H9 (cell line): Measurements from ENCODE around the gene IL18BP. TPM values are rescaled to one million over a fixed set of nuclear protein-coding genes. Genes with fewer than 3 reads are reported as not detected.

ENCODE experiments used
- DNase-seq: peaks from one replicate; pipeline ENCODE4 v3.0.0-alpha.2; 2017
- H2AFZ ChIP-seq: one replicate; pipeline ENCODE4 v1.6.1; 2013; ENCODE audit warnings: mild to moderate bottlenecking, low read length, control low read depth, moderate library complexity
- H2AK5ac ChIP-seq: 2 replicates; pipeline ENCODE4 v1.6.1; 2013; ENCODE audit warnings: low read length, control low read depth, mixed read lengths; ENCODE audit not compliant: insufficient read length
- H2BK120ac ChIP-seq: one replicate; pipeline ENCODE4 v1.6.1; 2013; ENCODE audit warnings: low read depth, mild to moderate bottlenecking, low read length, control low read depth, inconsistent platforms; ENCODE audit not compliant: poor library complexity, severe bottlenecking
- H2BK12ac ChIP-seq: 2 replicates; pipeline ENCODE4 v1.6.1; 2013; ENCODE audit warnings: low read length, control low read depth, mixed read lengths, low read depth; ENCODE audit not compliant: insufficient read length
- H2BK15ac ChIP-seq: 2 replicates; pipeline ENCODE4 v1.6.1; 2013; ENCODE audit warnings: low read depth, low read length, control low read depth
- H2BK20ac ChIP-seq: one replicate; pipeline ENCODE4 v1.6.1; 2013; ENCODE audit warnings: low read depth, mild to moderate bottlenecking, low read length, control low read depth, inconsistent platforms; ENCODE audit not compliant: poor library complexity, severe bottlenecking
- H2BK5ac ChIP-seq: 2 replicates; pipeline ENCODE4 v1.6.1; 2013; ENCODE audit warnings: low read length, control low read depth, mixed read lengths; ENCODE audit not compliant: insufficient read length
- H3K14ac ChIP-seq: 2 replicates; pipeline ENCODE4 v1.6.1; 2013; ENCODE audit warnings: low read length, control low read depth; ENCODE audit not compliant: insufficient read depth
- H3K18ac ChIP-seq: 2 replicates; pipeline ENCODE4 v1.6.1; 2013; ENCODE audit warnings: low read depth, mild to moderate bottlenecking, mixed read lengths, low read length, control low read depth; ENCODE audit not compliant: insufficient read length
- H3K23ac ChIP-seq: 2 replicates; pipeline ENCODE4 v1.6.1; 2013; ENCODE audit warnings: low read length, control low read depth, mixed read lengths, low read depth; ENCODE audit not compliant: insufficient read length
- H3K23me2 ChIP-seq: 2 replicates; pipeline ENCODE4 v1.6.1; 2013; ENCODE audit warnings: low read depth, mild to moderate bottlenecking, mixed read lengths, low read length, control low read depth; ENCODE audit not compliant: insufficient read length, poor library complexity, severe bottlenecking
- H3K27ac ChIP-seq: 2 replicates; pipeline ENCODE4 v1.5.1; 2013; ENCODE audit warnings: low read length, control low read depth, mixed read lengths, low read depth; ENCODE audit not compliant: insufficient read length
- H3K27me3 ChIP-seq: 2 replicates; pipeline ENCODE4 v1.6.1; 2013; ENCODE audit warnings: low read length, control low read depth, inconsistent platforms; ENCODE audit not compliant: insufficient read depth
- H3K4ac ChIP-seq: 2 replicates; pipeline ENCODE4 v1.6.1; 2013; ENCODE audit warnings: low read depth, mild to moderate bottlenecking, control low read depth, inconsistent platforms, low read length, moderate library complexity
- H3K4me1 ChIP-seq: 2 replicates; pipeline ENCODE4 v1.6.1; 2013; ENCODE audit warnings: low read length, control low read depth, inconsistent platforms; ENCODE audit not compliant: insufficient read depth
- H3K4me2 ChIP-seq: 2 replicates; pipeline ENCODE4 v1.6.1; 2013; ENCODE audit warnings: low read length, control low read depth, mixed read lengths; ENCODE audit not compliant: insufficient read length, insufficient read depth
- H3K56ac ChIP-seq: 2 replicates; pipeline ENCODE4 v1.6.1; 2013; ENCODE audit warnings: low read depth, mild to moderate bottlenecking, mixed read lengths, low read length, control low read depth; ENCODE audit not compliant: insufficient read length
- H3K79me1 ChIP-seq: 2 replicates; pipeline ENCODE4 v1.6.1; 2013; ENCODE audit warnings: low read depth, mild to moderate bottlenecking, moderate library complexity, low read length, control low read depth, inconsistent platforms; ENCODE audit not compliant: insufficient read depth, poor library complexity, severe bottlenecking
- H3K79me2 ChIP-seq: 2 replicates; pipeline ENCODE4 v1.6.1; 2013; ENCODE audit warnings: low read length, control low read depth, inconsistent platforms; ENCODE audit not compliant: insufficient read depth
- H3K9ac ChIP-seq: 2 replicates; pipeline ENCODE4 v1.6.1; 2013; ENCODE audit warnings: low read length, control low read depth, mixed read lengths; ENCODE audit not compliant: insufficient read length; ENCODE audit errors: extremely low read depth
- H3K9me3 ChIP-seq: one replicate; pipeline ENCODE4 v1.6.1; 2013; ENCODE audit warnings: low read depth, low read length, inconsistent platforms; ENCODE audit not compliant: control insufficient read depth
- H3T11ph ChIP-seq: one replicate; pipeline ENCODE4 v1.6.1; 2013; ENCODE audit warnings: mild to moderate bottlenecking, low read length, control low read depth, inconsistent platforms
- H4K20me1 ChIP-seq: one replicate; pipeline ENCODE4 v1.6.1; 2013; ENCODE audit not compliant: control insufficient read depth, insufficient read length, insufficient read depth
- H4K5ac ChIP-seq: 2 replicates; pipeline ENCODE4 v1.6.1; 2013; ENCODE audit warnings: low read depth, mild to moderate bottlenecking, mixed read lengths, low read length, control low read depth; ENCODE audit not compliant: insufficient read length
- H4K8ac ChIP-seq: replicated peaks from 2 replicates; pipeline ENCODE4 v1.6.1; 2013; ENCODE audit warnings: low read length, control low read depth, mixed read lengths, low read depth; ENCODE audit not compliant: insufficient read length
- H4K91ac ChIP-seq: 2 replicates; pipeline ENCODE4 v1.6.1; 2013; ENCODE audit warnings: low read depth, mild to moderate bottlenecking, moderate library complexity, mixed read lengths, low read length, control low read depth; ENCODE audit not compliant: insufficient read length
- H3K27ac Mint-ChIP-seq, 3 experiments: 2 replicates in 2 of 3; 3 replicates in 1 of 3; pipeline ENCODE4 v1.8.0; 2020 to 2021; ENCODE audit warnings: mixed read lengths in 3 of 3, mild to moderate bottlenecking in 1 of 3, moderate library complexity in 1 of 3
- H3K27me3 Mint-ChIP-seq: 2 replicates; pipeline ENCODE4 v1.8.0; 2021; ENCODE audit warnings: low read depth, mild to moderate bottlenecking, moderate library complexity, mixed read lengths
- H3K36me3 Mint-ChIP-seq, 3 experiments: 2 replicates in 2 of 3; 3 replicates in 1 of 3; pipeline ENCODE4 v1.8.0; 2020 to 2021; ENCODE audit warnings: low read depth in 3 of 3, mixed read lengths in 3 of 3; ENCODE audit not compliant: insufficient read depth in 1 of 3
- H3K4me1 Mint-ChIP-seq, 2 experiments: 2 replicates each; pipeline ENCODE4 v1.8.0; 2020; ENCODE audit warnings: mixed read lengths in 2 of 2
- H3K4me3 Mint-ChIP-seq, 2 experiments: 2 replicates in 1 of 2; 3 replicates in 1 of 2; pipeline ENCODE4 v1.8.0; 2020 to 2021; ENCODE audit warnings: mild to moderate bottlenecking in 2 of 2, mixed read lengths in 2 of 2, moderate library complexity in 1 of 2
- H3K9me3 Mint-ChIP-seq, 2 experiments: 2 replicates in 1 of 2; 3 replicates in 1 of 2; pipeline ENCODE4 v1.8.0; 2020; ENCODE audit warnings: mild to moderate bottlenecking in 2 of 2, mixed read lengths in 2 of 2, moderate library complexity in 1 of 2
- CTCF ChIP-seq: fragments of 200-600 bp; sonication (generic); conservative IDR thresholded peaks from 3 replicates; pipeline ENCODE4 v1.8.0; 2021; ENCODE audit warnings: antibody characterized with exemption, mild to moderate bottlenecking
- WGBS: extraction: QIAGEN DNeasy Blood & Tissue Kit; methylation state at CpG from one replicate; pipeline ENCODE4 v1.1.7; 2013; ENCODE audit warnings: missing lambda C conversion rate, low lambda C conversion rate, mixed read lengths; ENCODE audit not compliant: insufficient read length; ENCODE audit errors: extremely low coverage; 5-methylcytosine and 5-hydroxymethylcytosine counted together
- total RNA-seq: library from RNA; stranded (reverse); gene quantifications from 2 replicates; pipeline ENCODE4 v1.2.1, GENCODE V29; 2021

The IL18BP gene
- total RNA-seq, 1 experiment from 2014 or later: 10.2 TPM

- no peak overlapping the region for H3K4ac ChIP-seq
- Mint-ChIP-seq H3K4me1 (no peaks in the 10 kb centered on the region), H3K27me3 (no peaks in the 10 kb centered on the region), H3K4me3 (no peak overlapping the region), H3K9me3 (no peaks in the 10 kb centered on the region), H3K36me3 (peaks cover 0 to 17% (median 5%) of the 10 kb centered on the region in 3 experiments; a peak in 6 of 7 replicates), H3K27ac (no peak overlapping the region)
- no peak overlapping the region for H2BK15ac ChIP-seq
- H3K27ac ChIP-seq: no peak overlapping the region
- no peak overlapping the region for H3K9ac ChIP-seq
- TF ChIP-seq CTCF: no peak
- no peaks in the 10 kb centered on the region for H3K27me3 ChIP-seq
- H2AFZ ChIP-seq: no peak overlapping the region
- H3K79me2 ChIP-seq: no peaks in the 10 kb centered on the region
- no peak for DNase-seq
- no peak overlapping the region for H2BK120ac ChIP-seq
- no peaks in the 10 kb centered on the region for H3K23me2 ChIP-seq
- no peak overlapping the region for H4K5ac ChIP-seq
- no peak overlapping the region for H3K23ac ChIP-seq
- no peak overlapping the region for H2BK20ac ChIP-seq
- H4K20me1 ChIP-seq: no peaks in the 10 kb centered on the region
- H3K4me1 ChIP-seq: no peaks in the 10 kb centered on the region
- no peak overlapping the region for H2BK12ac ChIP-seq
- no CpG with 5 or more reads among the region's 3 CpGs for WGBS
- H3K4me2 ChIP-seq: no peak overlapping the region
- H4K91ac ChIP-seq: no peak overlapping the region
- no peak overlapping the region for H2BK5ac ChIP-seq
- no peak overlapping the region for H4K8ac ChIP-seq
- H3K9me3 ChIP-seq: no peaks in the 10 kb centered on the region
- H3K18ac ChIP-seq: no peak overlapping the region
- H3K56ac ChIP-seq: no peak overlapping the region
- no peak overlapping the region for H2AK5ac ChIP-seq
- no peak overlapping the region for H3K14ac ChIP-seq
- no peaks in the 10 kb centered on the region for H3K79me1 ChIP-seq
- H3T11ph ChIP-seq: no peak overlapping the region
These were observed 7.2 kb upstream of the IL18BP start for GRCh38 chr11:71991494-71991893.
